Activated T-cell treated with anti-CD3 and anti-CD28 coated beads, Interleukin-2, amount 50 U/mL, for 4 hours (primary cell): ENCODE data around the gene NRG3. TPM values are rescaled to one million over a fixed set of nuclear protein-coding genes. Genes with fewer than 3 reads are reported as not detected.

ENCODE experiments used
- ATAC-seq, 2 donors: fragments of 200-7000 bp; cut with Tn5 transposase; one replicate each; pipeline ENCODE4 v1.10.0; 2021
- DNase-seq: peaks from one replicate; pipeline ENCODE4 v3.0.0-alpha.2; 2020
- H3K27me3 Mint-ChIP-seq: one replicate; pipeline ENCODE4 v1.8.0; 2021; ENCODE audit warnings: low read depth, mixed read lengths
- H3K36me3 Mint-ChIP-seq: one replicate; pipeline ENCODE4 v1.8.0; 2022; ENCODE audit warnings: mixed read lengths; ENCODE audit not compliant: insufficient read depth
- H3K4me1 Mint-ChIP-seq: one replicate; pipeline ENCODE4 v1.8.0; 2021; ENCODE audit warnings: low read depth, mixed read lengths
- H3K4me3 Mint-ChIP-seq: one replicate; pipeline ENCODE4 v1.8.0; 2021; ENCODE audit warnings: mild to moderate bottlenecking, moderate library complexity, mixed read lengths
- H3K9me3 Mint-ChIP-seq: one replicate; pipeline ENCODE4 v1.8.0; 2021; ENCODE audit warnings: mixed read lengths
- total RNA-seq, 3 donors: library from RNA; stranded (reverse); gene quantifications; one replicate each; pipeline ENCODE4 v1.2.1, GENCODE V29; 2021

Gene NRG3
- total RNA-seq, 3 donors from 2014 or later, result not detected

DNA sequence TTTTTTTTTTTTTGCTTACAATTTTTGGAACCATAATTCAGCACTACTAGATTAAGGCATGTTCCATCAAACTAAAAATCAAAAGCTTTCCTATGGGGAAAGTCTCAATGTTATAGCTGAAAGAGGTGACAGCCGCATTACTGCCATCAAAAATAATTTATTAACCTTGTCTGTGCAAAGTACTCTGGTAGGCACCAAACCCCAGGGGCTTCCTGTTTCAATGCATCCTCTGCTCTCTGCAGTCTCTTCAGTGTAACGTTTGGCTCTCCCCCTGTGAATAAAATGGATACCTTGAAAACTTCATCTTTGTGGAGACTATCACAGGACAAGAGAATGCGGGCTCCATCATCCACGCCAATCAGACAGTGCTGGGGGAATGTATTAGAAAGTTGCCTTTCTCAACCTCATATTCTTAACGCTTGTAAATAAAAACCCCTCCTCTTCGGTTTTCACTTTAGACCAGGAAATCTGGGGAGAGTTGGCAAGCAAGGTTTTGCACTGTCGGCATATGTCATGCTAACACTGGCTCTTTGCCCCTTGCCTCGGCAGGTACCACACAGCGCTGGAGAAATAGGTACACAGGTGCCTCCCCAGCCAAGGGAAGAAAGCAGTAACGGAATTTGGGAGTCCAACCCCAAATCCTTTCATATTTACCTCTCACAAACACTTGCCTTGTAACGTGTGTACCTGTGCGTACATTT is 1.6 kb upstream of the NRG3 start:
- no peak overlapping the region for H3K4me3 Mint-ChIP-seq
- ATAC-seq (no peak), DNase-seq (no peak)
- no peaks in the 10 kb centered on the region for H3K9me3 Mint-ChIP-seq
- no peaks in the 10 kb centered on the region for H3K36me3 Mint-ChIP-seq
- peaks cover 46% of the 10 kb centered on the region for H3K27me3 Mint-ChIP-seq
- H3K4me1 Mint-ChIP-seq, result peaks cover 11% of the 10 kb centered on the region

DNA sequence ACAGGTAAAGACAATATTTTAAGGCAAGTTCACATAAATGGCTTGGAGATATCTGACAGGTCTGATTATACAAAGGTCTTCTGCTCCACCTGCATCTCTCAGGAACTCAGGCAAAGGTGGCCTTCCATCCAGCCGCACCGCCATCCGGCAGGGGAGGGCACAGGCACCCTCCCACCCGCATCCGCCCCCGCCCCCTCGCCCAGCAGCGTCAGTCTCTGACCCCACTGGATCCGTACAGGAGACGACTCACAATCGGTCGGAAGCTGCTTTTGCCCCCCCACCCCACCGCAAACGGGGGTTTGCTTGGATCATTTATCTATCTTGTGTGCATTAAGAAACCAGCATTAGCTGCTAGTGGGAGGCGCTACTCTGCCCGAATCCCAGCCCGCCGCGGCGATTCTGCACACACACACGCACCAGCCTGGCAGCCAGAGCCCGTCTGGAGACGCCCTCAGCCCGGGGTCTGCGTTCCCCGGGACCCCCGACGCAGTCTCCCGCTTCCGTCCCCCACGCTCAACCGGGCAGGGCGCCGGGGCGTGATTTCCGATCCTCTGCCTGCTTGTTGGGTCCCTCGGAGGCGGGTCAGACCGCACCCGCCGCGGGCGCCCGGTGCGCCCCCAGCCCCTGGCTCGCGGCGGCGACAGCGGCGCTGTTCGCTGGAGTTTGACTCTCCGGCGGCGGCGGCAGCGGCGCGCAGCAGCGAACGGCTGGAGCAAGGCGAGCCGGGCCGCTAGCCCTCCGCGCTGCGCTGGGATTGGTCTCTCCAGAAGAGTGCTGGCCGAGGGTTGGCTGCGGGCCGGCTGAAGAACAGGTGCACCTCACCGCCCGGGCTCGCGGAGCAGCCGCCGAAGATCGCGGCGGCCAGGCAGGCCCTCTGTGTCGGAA is 820 bp upstream of the NRG3 start:
- Mint-ChIP-seq H3K4me1 (peaks cover 11% of the 10 kb centered on the region), H3K27me3 (peaks cover 46% of the 10 kb centered on the region), H3K36me3 (no peaks in the 10 kb centered on the region), H3K9me3 (no peaks in the 10 kb centered on the region), H3K4me3 (peak overlapping the region; percentile 41)
- ATAC-seq, result peak; percentile 19 to 44
- DNase-seq, result no peak

DNA sequence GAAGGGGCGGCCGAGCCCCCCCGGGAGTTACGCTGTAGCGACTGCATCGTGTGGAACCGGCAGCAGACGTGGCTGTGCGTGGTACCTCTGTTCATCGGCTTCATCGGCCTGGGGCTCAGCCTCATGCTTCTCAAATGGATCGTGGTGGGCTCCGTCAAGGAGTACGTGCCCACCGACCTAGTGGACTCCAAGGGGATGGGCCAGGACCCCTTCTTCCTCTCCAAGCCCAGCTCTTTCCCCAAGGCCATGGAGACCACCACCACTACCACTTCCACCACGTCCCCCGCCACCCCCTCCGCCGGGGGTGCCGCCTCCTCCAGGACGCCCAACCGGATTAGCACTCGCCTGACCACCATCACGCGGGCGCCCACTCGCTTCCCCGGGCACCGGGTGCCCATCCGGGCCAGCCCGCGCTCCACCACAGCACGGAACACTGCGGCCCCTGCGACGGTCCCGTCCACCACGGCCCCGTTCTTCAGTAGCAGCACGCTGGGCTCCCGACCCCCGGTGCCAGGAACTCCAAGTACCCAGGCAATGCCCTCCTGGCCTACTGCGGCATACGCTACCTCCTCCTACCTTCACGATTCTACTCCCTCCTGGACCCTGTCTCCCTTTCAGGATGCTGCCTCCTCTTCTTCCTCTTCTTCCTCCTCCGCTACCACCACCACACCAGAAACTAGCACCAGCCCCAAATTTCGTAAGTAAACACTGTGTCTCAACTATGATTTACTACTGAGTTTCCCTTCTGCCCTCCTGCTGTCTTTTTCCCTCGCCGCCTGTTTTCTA is 666 bp downstream of the NRG3 start:
- peaks cover 11% of the 10 kb centered on the region for H3K4me1 Mint-ChIP-seq
- no peak for DNase-seq
- H3K27me3 Mint-ChIP-seq, result peaks cover 46% of the 10 kb centered on the region
- no peak for ATAC-seq
- no peaks in the 10 kb centered on the region for H3K36me3 Mint-ChIP-seq
- peak overlapping the region; percentile 42 for H3K4me3 Mint-ChIP-seq
- no peaks in the 10 kb centered on the region for H3K9me3 Mint-ChIP-seq

DNA sequence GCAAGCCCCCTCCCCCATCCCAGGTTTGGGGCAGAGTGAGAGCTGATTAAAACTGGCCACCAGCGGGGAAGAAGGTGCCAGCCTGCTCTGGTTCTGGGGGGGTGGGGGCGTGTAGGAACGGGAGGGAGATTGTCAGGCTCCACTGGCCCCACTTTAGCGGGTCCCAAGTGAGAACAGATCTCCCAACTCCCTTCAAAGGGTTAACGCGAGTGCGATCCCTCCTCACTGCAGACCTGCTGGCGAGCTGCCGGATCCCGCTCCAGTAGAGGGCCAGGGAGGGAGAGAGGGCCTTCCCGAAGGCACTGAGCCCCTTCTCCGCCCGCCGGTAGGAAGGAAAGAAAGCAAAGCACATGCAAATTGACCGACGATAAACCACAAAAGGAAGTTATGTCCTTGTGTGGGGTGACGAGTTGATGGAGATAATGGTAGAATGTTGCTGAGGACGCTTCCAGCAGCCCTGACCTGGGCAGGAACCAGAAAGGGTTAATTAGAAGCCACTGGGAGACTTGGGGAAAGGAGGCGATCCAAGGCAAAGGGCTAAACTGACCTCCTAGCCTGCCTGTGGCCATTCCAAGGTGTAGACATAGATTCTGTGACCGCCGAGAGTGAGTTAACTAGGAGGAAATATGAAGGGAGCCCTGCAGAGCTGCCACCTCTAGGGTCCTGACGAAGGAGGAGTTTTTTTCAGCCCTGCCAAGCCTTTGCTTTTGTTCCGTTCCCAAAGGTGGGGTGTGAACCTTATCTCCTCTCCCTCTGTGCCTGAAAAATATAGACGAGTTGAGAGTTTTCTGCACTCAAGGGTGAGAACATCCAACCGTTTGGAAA is 1.5 kb downstream of the NRG3 start:
- H3K4me3 Mint-ChIP-seq, result peak overlapping the region; percentile 42

DNA sequence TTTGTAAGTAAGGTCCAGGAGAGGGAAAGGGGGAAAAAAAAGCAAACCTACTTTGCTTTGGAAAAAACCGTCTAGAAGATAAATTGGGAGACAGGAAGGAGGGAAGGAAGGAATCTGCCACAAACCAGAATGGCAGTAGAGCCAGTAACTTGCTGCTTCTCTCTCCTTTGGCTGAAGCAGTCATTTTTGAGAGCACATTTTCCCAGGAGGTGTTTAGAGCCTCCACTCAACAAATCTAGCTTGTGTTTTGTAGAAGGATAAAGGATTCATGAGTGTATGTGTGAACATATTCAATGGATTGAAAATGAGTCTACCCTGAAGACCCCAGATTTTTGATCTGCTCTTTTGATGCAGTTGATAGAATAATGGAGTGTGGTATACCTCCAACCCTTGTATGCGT is 2.6 kb downstream of the NRG3 start:
- Mint-ChIP-seq H3K9me3 (no peaks in the 10 kb centered on the region), H3K27me3 (peaks cover 38% of the 10 kb centered on the region), H3K4me3 (no peak overlapping the region), H3K36me3 (no peaks in the 10 kb centered on the region), H3K4me1 (peaks cover 11% of the 10 kb centered on the region)
- DNase-seq (no peak), ATAC-seq (no peak)

More for the DNA sequence above, 1.5 kb downstream of the NRG3 start:
- Mint-ChIP-seq H3K27me3 (peaks cover 44% of the 10 kb centered on the region), H3K4me1 (peaks cover 11% of the 10 kb centered on the region), H3K9me3 (no peaks in the 10 kb centered on the region), H3K36me3 (no peaks in the 10 kb centered on the region)
- ATAC-seq (no peak), DNase-seq (no peak)

DNA sequence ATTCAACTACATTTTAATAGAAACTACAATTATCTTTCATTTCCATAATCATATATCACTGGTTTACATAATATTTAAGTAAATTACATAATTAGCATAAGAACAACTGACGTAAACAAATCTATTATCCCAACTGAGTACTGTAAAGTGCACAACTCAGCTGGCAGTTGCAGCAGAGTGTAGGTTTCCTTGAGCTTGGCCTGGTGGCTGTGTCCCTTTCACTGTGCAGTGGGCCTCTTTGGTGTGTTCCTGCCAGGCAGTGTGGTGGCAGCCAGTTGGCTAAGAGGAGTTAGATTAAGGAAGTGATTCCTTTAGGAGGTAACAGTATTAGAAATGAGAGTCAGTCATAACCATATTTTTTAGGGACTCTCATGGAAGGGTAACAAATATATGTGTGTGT is 7.0 kb downstream of the NRG3 start:
- ATAC-seq (no peak), DNase-seq (no peak)
- H3K9me3 Mint-ChIP-seq, result no peaks in the 10 kb centered on the region
- H3K27me3 Mint-ChIP-seq, result peaks cover 9% of the 10 kb centered on the region
- no peak overlapping the region for H3K4me3 Mint-ChIP-seq
- H3K36me3 Mint-ChIP-seq, result no peaks in the 10 kb centered on the region
- H3K4me1 Mint-ChIP-seq, result no peaks in the 10 kb centered on the region

DNA sequence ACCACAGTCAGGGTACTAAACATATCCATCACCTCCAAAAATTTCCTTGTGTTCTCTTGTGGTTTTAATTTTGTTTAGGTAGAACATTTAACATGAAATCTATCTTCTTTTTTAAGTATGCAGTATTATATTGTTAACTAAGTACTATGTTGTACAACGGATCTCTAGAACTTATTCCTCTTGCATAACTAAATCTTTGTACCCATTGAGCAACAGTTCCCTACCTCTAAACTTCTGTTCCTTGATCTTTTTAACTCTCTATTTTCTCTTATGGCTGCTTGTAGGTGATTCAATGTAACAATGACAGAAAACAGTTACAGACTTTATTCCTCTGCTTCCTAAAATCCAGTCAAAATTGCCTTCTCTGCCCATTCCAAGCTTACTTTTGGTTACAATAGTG is 9.9 kb downstream of the NRG3 start:
- H3K36me3 Mint-ChIP-seq, result no peaks in the 10 kb centered on the region
- H3K27me3 Mint-ChIP-seq, result no peaks in the 10 kb centered on the region
- H3K4me3 Mint-ChIP-seq, result no peak overlapping the region
- H3K4me1 Mint-ChIP-seq, result no peaks in the 10 kb centered on the region
- H3K9me3 Mint-ChIP-seq, result no peaks in the 10 kb centered on the region
- DNase-seq (no peak), ATAC-seq (no peak)

DNA sequence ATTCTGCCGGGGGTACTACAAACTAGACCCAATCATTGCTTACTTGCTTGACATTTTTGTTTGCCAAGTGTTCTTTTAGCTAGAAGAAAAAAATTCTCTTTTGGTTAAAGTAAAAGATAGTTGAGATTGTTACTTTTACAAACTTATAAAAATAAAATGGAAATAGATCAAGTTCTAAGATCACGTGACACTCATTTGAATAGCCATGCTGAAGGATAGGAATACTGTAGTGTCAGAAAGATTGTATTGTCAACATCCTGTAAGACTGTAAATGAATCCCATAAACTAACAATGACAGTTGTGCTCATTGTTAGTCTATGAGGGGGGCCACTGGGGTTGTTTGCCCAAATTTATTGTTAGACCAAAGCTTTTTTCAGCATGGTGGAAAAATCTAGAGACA is 10.5 kb downstream of the NRG3 start:
- no peak for ATAC-seq
- DNase-seq, result no peak
- Mint-ChIP-seq H3K4me3 (no peak overlapping the region), H3K27me3 (no peaks in the 10 kb centered on the region), H3K4me1 (no peaks in the 10 kb centered on the region), H3K36me3 (no peaks in the 10 kb centered on the region), H3K9me3 (no peaks in the 10 kb centered on the region)

DNA sequence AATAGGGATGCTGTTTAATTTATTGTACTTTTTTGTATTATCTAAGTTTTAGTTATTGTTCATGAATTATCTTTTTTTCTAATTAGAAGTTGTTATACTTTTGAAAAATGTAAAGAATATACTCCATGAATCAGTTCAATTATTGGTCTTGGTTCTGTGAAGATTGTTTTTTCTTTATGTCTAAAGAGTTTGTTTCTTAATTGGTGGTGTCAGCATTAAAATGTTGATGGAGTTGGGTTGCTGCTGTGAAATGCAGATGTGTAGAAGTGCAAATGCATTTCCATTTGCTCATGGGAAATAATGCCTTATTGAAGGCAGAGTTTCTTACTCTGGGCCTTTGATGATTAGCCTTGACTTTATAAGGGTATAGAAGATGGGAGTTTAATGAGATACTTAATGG is 11.9 kb downstream of the NRG3 start:
- no peak for DNase-seq
- no peaks in the 10 kb centered on the region for H3K4me1 Mint-ChIP-seq
- H3K4me3 Mint-ChIP-seq, result no peak overlapping the region
- no peaks in the 10 kb centered on the region for H3K27me3 Mint-ChIP-seq
- ATAC-seq, result no peak
- H3K9me3 Mint-ChIP-seq, result no peaks in the 10 kb centered on the region
- H3K36me3 Mint-ChIP-seq, result no peaks in the 10 kb centered on the region

DNA sequence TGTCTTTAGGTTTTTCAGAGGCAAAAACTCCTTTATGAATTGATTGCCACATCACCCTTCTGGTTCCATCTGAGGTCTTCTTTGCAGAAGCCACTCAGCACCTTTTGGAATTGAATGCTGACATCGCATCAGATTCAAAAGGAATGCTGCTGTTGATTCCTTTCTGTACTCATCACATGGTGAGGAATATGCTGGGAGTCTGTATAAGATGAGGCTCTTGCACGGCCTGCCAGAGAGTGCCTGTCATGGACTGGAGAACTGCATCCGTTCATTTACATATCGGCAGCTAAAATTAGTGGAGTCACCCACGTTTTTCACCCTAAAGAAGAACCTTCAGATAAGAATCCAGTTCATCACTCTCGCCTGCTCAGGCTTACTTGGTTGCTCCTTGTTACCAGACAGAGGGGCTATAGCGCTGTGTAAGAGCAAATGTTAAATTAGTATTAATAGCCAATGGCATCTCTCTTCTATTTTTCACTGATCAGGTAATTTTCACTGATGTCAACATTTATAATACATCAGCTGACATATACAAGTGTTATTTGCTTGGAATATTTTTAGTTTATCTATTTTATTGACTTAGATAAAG is 14.3 kb downstream of the NRG3 start:
- Mint-ChIP-seq H3K4me3 (no peak overlapping the region), H3K9me3 (no peaks in the 10 kb centered on the region), H3K27me3 (peaks cover 2% of the 10 kb centered on the region), H3K36me3 (no peaks in the 10 kb centered on the region), H3K4me1 (no peaks in the 10 kb centered on the region)
- DNase-seq, result no peak
- ATAC-seq, result no peak

DNA sequence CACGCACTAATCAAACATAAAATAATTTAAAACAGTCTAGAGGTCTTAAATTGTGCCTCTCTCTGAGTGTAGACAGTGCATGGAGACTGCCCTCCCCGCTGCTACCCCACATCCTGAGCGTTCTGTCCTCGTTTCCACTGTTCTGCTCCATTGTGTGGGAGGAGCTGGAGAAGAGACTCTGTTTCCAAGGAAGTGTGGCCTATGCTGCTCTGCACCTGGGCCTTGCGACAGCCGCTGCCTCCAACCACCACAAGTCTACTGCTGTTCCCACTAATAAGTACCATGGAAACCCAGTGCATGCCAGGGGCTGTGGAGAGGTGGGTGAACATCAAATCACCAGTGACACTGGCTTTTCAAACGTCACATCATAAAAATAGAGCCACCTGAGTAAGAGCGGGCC is 19.6 kb downstream of the NRG3 start:
- ATAC-seq (no peak), DNase-seq (no peak)
- H3K9me3 Mint-ChIP-seq, result no peaks in the 10 kb centered on the region
- no peak overlapping the region for H3K4me3 Mint-ChIP-seq
- no peaks in the 10 kb centered on the region for H3K36me3 Mint-ChIP-seq
- H3K4me1 Mint-ChIP-seq, result no peaks in the 10 kb centered on the region
- H3K27me3 Mint-ChIP-seq, result peaks cover 2% of the 10 kb centered on the region

DNA sequence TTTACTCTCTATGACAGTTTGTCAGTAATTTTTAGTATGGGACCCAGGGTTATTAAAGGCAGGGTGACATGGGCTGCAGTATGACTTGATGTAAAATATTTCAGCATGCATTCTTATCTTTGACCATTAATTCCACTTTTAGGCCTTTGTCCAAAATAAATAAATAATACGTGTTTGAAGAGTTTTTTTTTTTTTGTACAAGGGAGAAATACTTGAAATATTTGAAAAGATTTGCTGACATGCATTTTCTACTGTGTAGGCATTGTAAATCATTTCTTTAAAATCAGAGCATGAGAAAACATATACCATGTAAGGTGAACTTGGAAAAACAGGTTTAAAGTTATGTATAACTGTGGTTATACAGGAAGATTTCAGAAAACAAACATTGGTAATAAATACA is 23.5 kb downstream of the NRG3 start:
- no peaks in the 10 kb centered on the region for H3K9me3 Mint-ChIP-seq
- ATAC-seq (no peak), DNase-seq (no peak)
- no peaks in the 10 kb centered on the region for H3K36me3 Mint-ChIP-seq
- no peaks in the 10 kb centered on the region for H3K4me1 Mint-ChIP-seq
- no peak overlapping the region for H3K4me3 Mint-ChIP-seq
- no peaks in the 10 kb centered on the region for H3K27me3 Mint-ChIP-seq

DNA sequence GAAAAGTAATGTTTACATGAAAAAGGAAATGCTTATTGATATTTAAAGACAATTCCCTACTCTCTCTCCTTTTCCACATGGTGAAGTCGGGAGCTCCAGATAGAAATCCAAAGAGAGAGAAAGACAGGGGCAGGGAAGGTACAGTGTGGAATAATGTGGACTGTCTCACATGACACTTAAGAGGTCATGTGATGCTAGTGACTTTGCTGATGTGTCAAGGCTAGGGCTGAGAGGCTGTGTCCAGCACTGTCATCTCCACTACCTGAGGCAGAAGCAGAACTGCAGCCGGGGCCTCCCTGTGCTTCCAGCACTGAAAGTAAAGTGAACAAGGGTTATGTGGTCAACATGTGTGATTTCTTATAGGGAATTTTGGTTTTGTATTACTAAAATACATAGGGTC is 26.0 kb downstream of the NRG3 start:
- Mint-ChIP-seq H3K9me3 (no peaks in the 10 kb centered on the region), H3K27me3 (no peaks in the 10 kb centered on the region), H3K4me1 (no peaks in the 10 kb centered on the region), H3K36me3 (no peaks in the 10 kb centered on the region), H3K4me3 (no peak overlapping the region)
- DNase-seq, result no peak
- no peak for ATAC-seq
